SK-N-SH treated with all-trans-retinoic acid at 6 μM for 48 hours (cell line): ENCODE results near the gene TPK1.

Source experiments
- ATAC-seq: fragments of 200-7000 bp; cut with Tn5 transposase; 3 replicates; pipeline ENCODE4 v1.9.1; 2020; ENCODE audit warnings: mild to moderate bottlenecking, moderate library complexity
- ARNTL ChIP-seq: fragments of 450-650 bp; formaldehyde crosslinking; IDR thresholded peaks from 2 replicates; pipeline ENCODE4 v1.5.0; 2020; ENCODE audit warnings: low read depth, mild to moderate bottlenecking, moderate library complexity, borderline replicate concordance
- BACH2 ChIP-seq: fragments of 250-450 bp; sonication (Bioruptor Pico); IDR thresholded peaks from 2 replicates; pipeline ENCODE4 v1.9.0; 2021; ENCODE audit warnings: mild to moderate bottlenecking, borderline replicate concordance
- CSDC2 ChIP-seq: fragments of 250-450 bp; sonication (Bioruptor Pico); IDR thresholded peaks from 2 replicates; pipeline ENCODE4 v1.5.0; 2020; ENCODE audit warnings: mild to moderate bottlenecking, moderate library complexity
- ESRRG ChIP-seq: fragments of 250-450 bp; sonication (Bioruptor Pico); IDR thresholded peaks from 2 replicates; pipeline ENCODE4 v1.6.1; 2021; ENCODE audit warnings: mild to moderate bottlenecking
- GLIS3 ChIP-seq: fragments of 250-450 bp; sonication (Bioruptor Pico); IDR thresholded peaks from 2 replicates; pipeline ENCODE4 v1.5.0; 2020; ENCODE audit warnings: mild to moderate bottlenecking, moderate library complexity
- ISL1 ChIP-seq: fragments of 250-450 bp; sonication (Bioruptor Pico); IDR thresholded peaks from 2 replicates; pipeline ENCODE4 v2.1.2; 2022; ENCODE audit warnings: mild to moderate bottlenecking, moderate library complexity
- PATZ1 ChIP-seq: fragments of 250-450 bp; sonication (Bioruptor Pico); IDR thresholded peaks from 2 replicates; pipeline ENCODE4 v1.8.0; 2020; ENCODE audit warnings: mild to moderate bottlenecking, moderate library complexity, borderline replicate concordance
- POU6F1 ChIP-seq: fragments of 250-450 bp; sonication (Bioruptor Pico); IDR thresholded peaks from 2 replicates; pipeline ENCODE4 v1.8.0; 2021; ENCODE audit warnings: low read depth, mild to moderate bottlenecking, moderate library complexity, borderline replicate concordance
- PPARA ChIP-seq: fragments of 250-450 bp; sonication (Bioruptor Pico); IDR thresholded peaks from 2 replicates; pipeline ENCODE4 v1.5.0; 2020; ENCODE audit warnings: mild to moderate bottlenecking, borderline replicate concordance
- RARB ChIP-seq: fragments of 250-450 bp; sonication (Bioruptor Pico); IDR thresholded peaks from 2 replicates; pipeline ENCODE4 v1.8.0; 2021; ENCODE audit warnings: mild to moderate bottlenecking, moderate library complexity
- SNAI2 ChIP-seq: fragments of 250-450 bp; sonication (Bioruptor Pico); IDR thresholded peaks from 2 replicates; pipeline ENCODE4 v1.5.0; 2020; ENCODE audit warnings: mild to moderate bottlenecking, moderate library complexity
- TCF4 ChIP-seq: fragments of 250-450 bp; sonication (Bioruptor Pico); IDR thresholded peaks from 2 replicates; pipeline ENCODE4 v1.8.0; 2021; ENCODE audit warnings: mild to moderate bottlenecking, moderate library complexity, borderline replicate concordance
- TSHZ2 ChIP-seq: fragments of 250-450 bp; sonication (Bioruptor Pico); IDR thresholded peaks from 2 replicates; pipeline ENCODE4 v1.5.0; 2020; ENCODE audit warnings: mild to moderate bottlenecking, moderate library complexity
- ZC3H10 ChIP-seq: fragments of 250-450 bp; sonication (Bioruptor Pico); IDR thresholded peaks from 2 replicates; pipeline ENCODE4 v1.5.1; 2021; ENCODE audit warnings: mild to moderate bottlenecking, moderate library complexity
- ZFP3 ChIP-seq: fragments of 250-450 bp; sonication (Bioruptor Pico); IDR thresholded peaks from 2 replicates; pipeline ENCODE4 v1.5.0; 2020; ENCODE audit warnings: mild to moderate bottlenecking, moderate library complexity
- ZFP30 ChIP-seq: fragments of 450-650 bp; formaldehyde crosslinking; IDR thresholded peaks from 2 replicates; pipeline ENCODE4 v1.5.0; 2022; ENCODE audit warnings: mild to moderate bottlenecking, moderate library complexity
- ZNF70 ChIP-seq: fragments of 450-650 bp; formaldehyde crosslinking; IDR thresholded peaks from 2 replicates; pipeline ENCODE4 v1.5.0; 2020; ENCODE audit warnings: mild to moderate bottlenecking, moderate library complexity
- ZNF8 ChIP-seq: fragments of 450-650 bp; formaldehyde crosslinking; IDR thresholded peaks from 2 replicates; pipeline ENCODE4 v1.5.0; 2020; ENCODE audit warnings: mild to moderate bottlenecking, moderate library complexity
- TF ChIP-seq, protein P1 (sequence below): fragments of 250-450 bp; sonication (Bioruptor Pico); IDR thresholded peaks from 2 replicates; pipeline ENCODE4 v1.5.1; 2021; ENCODE audit warnings: mild to moderate bottlenecking, moderate library complexity
- TF ChIP-seq, protein P2 (sequence below): fragments of 250-450 bp; sonication (Bioruptor Pico); IDR thresholded peaks from 2 replicates; pipeline ENCODE4 v1.5.1; 2020; ENCODE audit warnings: low read depth, mild to moderate bottlenecking, moderate library complexity

The TPK1 gene

GRCh38 chr7:144674550-144674949 lies 161.3 kb downstream of the TPK1 start:
- TF ChIP-seq ZNF70 (CRISPR knock-in tag) = no peak
- TF ChIP-seq ZNF8 (CRISPR knock-in tag) = no peak
- no peak for ATAC-seq

DNA sequence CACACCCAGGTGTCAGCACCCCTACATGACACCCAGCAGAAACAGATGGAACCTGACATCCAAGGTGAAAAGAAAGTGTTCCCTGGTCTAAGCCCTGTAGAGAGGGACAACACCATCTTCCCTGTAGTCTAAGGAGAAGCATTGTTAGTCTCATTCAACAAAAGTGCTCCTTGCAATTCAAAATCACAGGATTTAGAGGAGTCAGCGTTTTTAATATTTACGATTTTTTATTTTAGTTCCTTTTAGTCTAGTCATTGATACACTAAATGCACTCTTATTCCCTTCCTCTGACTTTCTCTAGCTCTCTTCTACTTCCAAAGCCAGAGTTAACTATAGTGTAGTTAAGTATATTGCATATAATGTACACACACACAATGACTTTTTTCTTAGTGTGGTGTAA lies 163.0 kb downstream of the TPK1 start:
- no peak for ATAC-seq
- TF ChIP-seq ZFP3 (CRISPR knock-in tag) = no peak
- no peak for TF ChIP-seq ZC3H10
- TF ChIP-seq, protein P1, sequence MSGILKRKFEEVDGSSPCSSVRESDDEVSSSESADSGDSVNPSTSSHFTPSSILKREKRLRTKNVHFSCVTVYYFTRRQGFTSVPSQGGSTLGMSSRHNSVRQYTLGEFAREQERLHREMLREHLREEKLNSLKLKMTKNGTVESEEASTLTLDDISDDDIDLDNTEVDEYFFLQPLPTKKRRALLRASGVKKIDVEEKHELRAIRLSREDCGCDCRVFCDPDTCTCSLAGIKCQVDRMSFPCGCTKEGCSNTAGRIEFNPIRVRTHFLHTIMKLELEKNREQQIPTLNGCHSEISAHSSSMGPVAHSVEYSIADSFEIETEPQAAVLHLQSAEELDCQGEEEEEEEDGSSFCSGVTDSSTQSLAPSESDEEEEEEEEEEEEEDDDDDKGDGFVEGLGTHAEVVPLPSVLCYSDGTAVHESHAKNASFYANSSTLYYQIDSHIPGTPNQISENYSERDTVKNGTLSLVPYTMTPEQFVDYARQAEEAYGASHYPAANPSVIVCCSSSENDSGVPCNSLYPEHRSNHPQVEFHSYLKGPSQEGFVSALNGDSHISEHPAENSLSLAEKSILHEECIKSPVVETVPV = no peak
- TF ChIP-seq ESRRG (CRISPR knock-in tag) = no peak
- no peak for TF ChIP-seq ZNF70 (CRISPR knock-in tag)
- TF ChIP-seq RARB = no peak
- no peak for TF ChIP-seq GLIS3 (CRISPR knock-in tag)
- TF ChIP-seq POU6F1 = no peak

DNA sequence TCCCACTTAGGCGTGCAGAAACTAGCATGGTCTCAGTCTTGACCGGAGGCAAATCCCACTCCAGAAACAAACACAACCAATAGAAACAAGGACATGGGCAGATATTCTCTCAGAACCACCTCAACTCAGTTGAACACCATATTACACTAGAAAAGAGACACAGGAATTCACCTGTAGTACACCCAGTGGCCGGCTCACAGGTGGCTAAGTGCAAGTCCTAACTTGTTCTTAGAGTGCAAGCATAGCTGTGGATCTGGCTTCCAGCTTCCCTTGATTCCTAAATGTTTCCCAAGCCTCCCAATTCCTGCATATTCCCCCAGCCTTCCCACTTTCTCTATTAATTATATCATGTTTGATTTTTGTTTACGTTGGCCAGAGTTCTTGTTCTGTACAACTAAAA lies 164.4 kb downstream of the TPK1 start:
- no peak for ATAC-seq
- no peak for TF ChIP-seq ZNF8 (CRISPR knock-in tag)
- TF ChIP-seq ZFP3 (CRISPR knock-in tag) = no peak
- TF ChIP-seq RARB = no peak

DNA sequence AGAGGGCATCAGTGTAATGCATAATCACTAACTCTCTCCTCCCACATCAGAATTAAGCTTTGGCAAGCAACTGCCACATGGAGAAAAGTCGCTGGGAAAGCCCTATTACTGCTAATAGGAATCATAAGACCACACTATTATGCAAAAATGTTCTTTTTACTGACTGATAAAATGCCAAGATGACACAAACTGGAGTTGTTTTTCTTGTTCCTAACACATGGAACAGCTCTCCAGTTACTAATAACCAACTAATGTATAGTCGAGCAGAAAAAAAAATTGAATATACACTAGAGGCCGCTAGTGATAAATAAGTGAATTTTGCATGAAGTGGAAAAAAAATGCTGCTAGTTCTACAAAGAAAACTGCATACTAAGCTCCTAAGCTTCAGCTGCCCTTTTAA lies 165.6 kb downstream of the TPK1 start:
- ATAC-seq = 0 out of 3 replicates have a peak, but pooled peaks have one; percentile 35
- TF ChIP-seq PATZ1 (CRISPR knock-in tag) (no peak), SNAI2 (CRISPR knock-in tag) (no peak), PPARA (no peak), ZNF70 (CRISPR knock-in tag) (no peak), ISL1 (CRISPR knock-in tag) (no peak), GLIS3 (CRISPR knock-in tag) (no peak), ESRRG (CRISPR knock-in tag) (no peak), ARNTL (CRISPR knock-in tag) (no peak), RARB (no peak), TCF4 (CRISPR knock-in tag) (no peak), TSHZ2 (CRISPR knock-in tag) (no peak), ZFP30 (CRISPR knock-in tag) (no peak), BACH2 (CRISPR knock-in tag) (no peak), CSDC2 (CRISPR knock-in tag) (no peak)
- TF ChIP-seq, protein P2, sequence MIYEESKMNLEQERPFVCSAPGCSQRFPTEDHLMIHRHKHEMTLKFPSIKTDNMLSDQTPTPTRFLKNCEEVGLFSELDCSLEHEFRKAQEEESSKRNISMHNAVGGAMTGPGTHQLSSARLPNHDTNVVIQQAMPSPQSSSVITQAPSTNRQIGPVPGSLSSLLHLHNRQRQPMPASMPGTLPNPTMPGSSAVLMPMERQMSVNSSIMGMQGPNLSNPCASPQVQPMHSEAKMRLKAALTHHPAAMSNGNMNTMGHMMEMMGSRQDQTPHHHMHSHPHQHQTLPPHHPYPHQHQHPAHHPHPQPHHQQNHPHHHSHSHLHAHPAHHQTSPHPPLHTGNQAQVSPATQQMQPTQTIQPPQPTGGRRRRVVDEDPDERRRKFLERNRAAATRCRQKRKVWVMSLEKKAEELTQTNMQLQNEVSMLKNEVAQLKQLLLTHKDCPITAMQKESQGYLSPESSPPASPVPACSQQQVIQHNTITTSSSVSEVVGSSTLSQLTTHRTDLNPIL = no peak
- TF ChIP-seq, all 23 proteins: peak for 0
